Measurements from ENCODE around the gene TBL3. TPM values are rescaled to one million over a fixed set of nuclear protein-coding genes. Genes with fewer than 3 reads are reported as not detected.

Gene TBL3
- total and polyA plus RNA-seq, 9 of the 15 experiments (the other 6 are each of a cell fraction or from before 2014, with no cell fraction given), result 0.97 to 117 (median 24.5) TPM

GRCh38 chr16:1983544-1984346 lies 11.9 kb downstream of the TBL3 start, which contains the start of gene GFER (continued):
- TF ChIP-seq ATF4 (CRISPR knock-in tag; IDR thresholded peaks at IDR 0.05) (no peak), FOXM1 (IDR thresholded peaks at IDR 0.05; ENCODE audit: low read depth) (no peak), FOXM1 (CRISPR knock-in tag; IDR thresholded peaks at IDR 0.05; ENCODE audit: low read depth) (peak; percentile 89), ZC3H4 (CRISPR knock-in tag; IDR thresholded peaks at IDR 0.05; ENCODE audit: borderline replicate concordance) (no peak), L3MBTL2 (IDR thresholded peaks at IDR 0.05) (peak; percentile 69; the same call in 1 of the 2 replicates), ARID2 (IDR thresholded peaks at IDR 0.05) (no peak), ZNF133 (CRISPR knock-in tag; IDR thresholded peaks at IDR 0.05) (no peak), GTF2A2 (tag; IDR thresholded peaks at IDR 0.05) (no peak), ZC3H8 (IDR thresholded peaks at IDR 0.05) (no peak), ZNF3 (CRISPR knock-in tag; IDR thresholded peaks at IDR 0.05) (no peak), MITF (IDR thresholded peaks at IDR 0.05) (no peak), RBM39 (optimal IDR thresholded peaks at IDR 0.05; ENCODE audit: low read depth, low read length) (no peak), PTRF (tag; IDR thresholded peaks at IDR 0.05) (no peak), CHD2 (IDR thresholded peaks at IDR 0.05; ENCODE audit: low read depth, low read length) (no peak; the same call in none of the 2 replicates), FUS (optimal IDR thresholded peaks at IDR 0.05; ENCODE audit: low read depth, low read length) (peak; percentile 51), PCBP2 (IDR thresholded peaks at IDR 0.05; ENCODE audit: low read depth, low read length, poor library complexity, severe bottlenecking) (no peak), DNMT1 (IDR thresholded peaks at IDR 0.05) (no peak), ZNF398 (CRISPR knock-in tag; IDR thresholded peaks at IDR 0.05) (no peak), ZNF511 (CRISPR knock-in tag; IDR thresholded peaks at IDR 0.05) (no peak; the same call in none of the 2 replicates), IRF9 (tag; IDR thresholded peaks at IDR 0.05) (no peak), CSDE1 (IDR thresholded peaks at IDR 0.05) (peak in 1 of 2 experiments; percentile 73; a peak in 1 of 4 replicates), ZNF232 (CRISPR knock-in tag; IDR thresholded peaks at IDR 0.05) (no peak), ZZZ3 (IDR thresholded peaks at IDR 0.05) (no peak), XRCC4 (IDR thresholded peaks at IDR 0.05; ENCODE audit: extremely low read depth, insufficient read depth, insufficient read length) (no peak), HNRNPL (IDR thresholded peaks at IDR 0.05; ENCODE audit: low read depth, low read length) (peak; percentile 71)
